Mesenteric fat pad (tissue), 1 donor: ENCODE results near the gene LILRA5. TPM values are rescaled to one million over a fixed set of nuclear protein-coding genes. Genes with fewer than 3 reads are reported as not detected.
A peak's percentile ranks its signal among the peaks of the same experiment; 100 is the strongest.
"Not testable (repeated sequence)": the region's sequence is repeated elsewhere in the genome, so short reads cannot be mapped to it uniquely, and the experiment has no call there.

Experiments
- DNase-seq: peaks from one replicate; pipeline ENCODE4 v3.0.0-alpha.2; 2020; ENCODE audit warnings: low spot score
- total RNA-seq: library from RNA; stranded (reverse); fragmentation: NEBNext Ultra II Directional; extraction: Animal tissue kit (Norgen Biotek cat#: 25700); gene quantifications from one replicate; pipeline ENCODE4 v1.2.1, GENCODE V29; 2021
- donor health status: DM: yes; HTN: yes; CAD: no.

The LILRA5 gene
- total RNA-seq, 1 donor from 2014 or later: 23.0 TPM

DNA sequence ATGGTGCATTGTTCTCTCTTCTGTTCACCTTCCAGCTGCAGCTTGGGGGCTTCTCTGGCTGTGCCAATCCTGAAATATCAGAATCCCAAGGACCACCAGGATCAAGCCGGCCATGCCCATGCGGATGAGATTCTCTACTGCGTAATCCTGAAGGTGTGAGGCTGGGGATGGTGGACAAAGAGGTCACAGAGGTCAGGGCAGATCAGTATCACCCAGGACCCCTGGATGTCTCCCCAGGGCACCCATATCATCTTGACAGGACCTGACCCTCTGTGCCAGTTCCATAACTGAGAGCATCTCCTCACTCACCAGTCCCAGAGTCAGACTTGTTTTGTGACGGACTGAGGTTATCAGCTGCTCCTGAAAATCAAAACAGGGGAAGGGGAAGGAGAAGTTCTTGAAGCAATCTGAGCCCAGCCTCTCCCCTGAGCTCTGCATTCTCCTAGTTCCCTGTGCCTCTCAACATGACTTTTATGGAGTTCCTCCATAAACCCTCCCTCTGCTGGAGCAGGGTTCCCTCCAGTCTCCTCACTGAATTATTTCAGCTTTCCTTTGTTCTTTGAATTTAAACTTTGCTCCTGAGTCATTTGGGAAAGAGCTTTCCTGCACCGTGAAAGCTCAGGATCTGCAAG is 5.5 kb downstream of the LILRA5 start:
- peak; percentile 30 for DNase-seq

DNA sequence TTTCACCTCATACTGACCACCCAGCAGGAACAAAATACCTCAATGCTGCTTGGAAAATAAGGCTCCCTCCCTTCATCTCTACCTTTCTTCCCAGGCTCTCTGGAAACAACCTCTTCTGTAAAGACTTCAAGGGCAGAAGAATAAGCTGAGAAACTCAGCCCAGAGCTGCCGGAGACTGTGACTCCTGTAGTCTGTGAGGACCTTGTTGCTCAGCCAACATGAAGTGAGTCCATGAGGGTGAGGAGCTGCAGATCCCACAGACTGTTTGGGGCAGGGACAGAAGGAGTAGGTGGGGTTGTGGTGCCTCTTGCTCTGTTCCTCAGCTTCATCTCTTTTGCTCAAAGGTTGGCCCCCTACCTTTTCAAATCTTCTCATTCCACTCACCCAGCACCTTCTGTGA is 7.8 kb downstream of the LILRA5 start:
- peak; percentile 59 for DNase-seq

DNA sequence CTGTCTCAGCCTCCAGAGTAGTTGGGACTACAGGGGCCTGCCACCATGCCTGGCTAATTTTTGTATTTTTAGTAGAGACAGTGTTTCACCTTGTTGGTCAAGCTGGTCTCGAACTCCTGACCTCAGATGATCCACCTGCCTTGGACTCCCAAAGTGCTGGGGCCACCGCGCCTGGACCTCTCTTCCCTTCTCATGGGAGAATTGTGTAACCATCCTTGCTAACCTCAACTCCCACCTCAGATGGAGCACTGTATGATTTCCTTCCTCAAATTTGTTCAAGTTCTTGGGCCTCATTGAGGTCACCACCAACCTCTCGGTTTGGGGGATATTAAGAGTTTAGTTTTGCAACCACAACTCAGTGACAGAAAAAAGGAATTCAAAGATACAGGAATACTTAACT is 10.7 kb downstream of the LILRA5 start:
- peak; percentile 62 for DNase-seq

DNA sequence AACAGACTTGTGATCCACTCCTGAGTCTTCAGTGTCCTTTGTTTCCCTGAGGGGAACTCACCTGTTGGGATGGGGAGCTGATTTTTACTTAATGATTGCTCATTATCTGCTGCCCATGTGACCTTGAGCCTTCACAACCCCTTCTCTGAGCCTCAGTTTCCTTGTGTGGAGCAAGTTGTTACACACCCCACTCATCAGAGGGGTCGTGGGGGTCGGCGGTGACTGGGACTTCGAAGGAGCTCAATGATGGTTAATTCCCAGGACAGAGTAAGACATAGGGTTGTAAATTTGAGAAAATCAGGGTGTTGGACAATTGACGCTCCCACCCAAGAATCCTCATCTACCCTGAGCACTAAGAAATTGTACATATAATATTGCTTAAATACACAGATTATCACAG is 13.5 kb downstream of the LILRA5 start:
- peak; percentile 37 for DNase-seq

DNA sequence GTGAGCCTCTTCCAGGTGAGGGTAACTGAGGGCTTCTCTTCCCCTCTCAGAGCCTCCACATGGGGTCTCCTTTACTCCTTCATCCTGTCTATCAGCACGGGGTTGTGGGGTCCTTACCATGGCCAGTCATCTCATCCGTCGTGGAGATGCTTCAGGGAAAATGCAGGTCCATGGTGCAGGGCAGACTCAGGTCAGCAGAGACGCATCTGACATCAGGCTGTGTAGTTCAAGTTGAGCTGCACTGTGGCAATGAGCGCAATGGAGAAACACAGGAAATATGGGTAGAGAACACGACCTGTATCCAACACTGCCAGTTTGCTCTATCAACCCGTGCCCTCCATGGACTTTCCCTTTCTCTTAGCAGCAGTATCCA is 13.9 kb downstream of the LILRA5 start:
- DNase-seq: peak; percentile 53

DNA sequence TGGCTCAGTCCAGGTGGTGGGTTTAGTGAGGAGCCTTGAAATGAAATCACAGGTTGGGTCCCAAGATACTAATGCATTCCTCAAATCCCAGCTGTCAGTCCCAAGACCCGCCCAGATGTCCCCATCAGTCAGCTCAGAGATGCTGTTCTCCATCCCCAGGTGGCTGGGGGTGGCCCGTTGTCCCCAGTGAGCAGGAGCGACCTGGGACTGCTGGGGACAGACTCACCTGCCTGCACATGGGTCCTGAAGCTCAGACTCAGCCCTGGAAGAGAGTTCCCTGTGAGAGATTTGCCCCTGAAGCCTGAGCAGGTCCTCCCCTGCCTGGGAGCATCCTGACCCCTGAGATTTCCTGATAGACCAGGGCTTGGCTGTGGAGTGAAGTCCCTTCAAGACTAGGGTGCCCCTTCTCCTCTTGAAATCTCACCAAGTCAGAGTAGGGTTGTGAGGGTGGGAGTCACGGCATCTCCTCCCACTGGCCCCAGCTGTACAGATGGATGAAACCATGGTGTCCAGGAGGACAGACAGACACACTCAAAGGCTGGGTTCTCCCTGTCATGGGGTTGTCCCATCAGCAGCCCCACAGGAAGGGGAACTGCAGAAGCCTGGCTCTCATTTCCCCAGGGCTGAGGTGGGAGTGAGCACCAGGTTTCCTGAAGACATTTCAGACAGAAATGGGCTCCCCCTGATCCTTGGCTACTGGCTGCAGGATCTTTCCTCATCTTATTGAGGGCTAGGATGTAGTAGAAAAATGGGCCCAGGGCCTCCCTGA is 14.4 kb downstream of the LILRA5 start:
- peak; percentile 87 for DNase-seq

DNA sequence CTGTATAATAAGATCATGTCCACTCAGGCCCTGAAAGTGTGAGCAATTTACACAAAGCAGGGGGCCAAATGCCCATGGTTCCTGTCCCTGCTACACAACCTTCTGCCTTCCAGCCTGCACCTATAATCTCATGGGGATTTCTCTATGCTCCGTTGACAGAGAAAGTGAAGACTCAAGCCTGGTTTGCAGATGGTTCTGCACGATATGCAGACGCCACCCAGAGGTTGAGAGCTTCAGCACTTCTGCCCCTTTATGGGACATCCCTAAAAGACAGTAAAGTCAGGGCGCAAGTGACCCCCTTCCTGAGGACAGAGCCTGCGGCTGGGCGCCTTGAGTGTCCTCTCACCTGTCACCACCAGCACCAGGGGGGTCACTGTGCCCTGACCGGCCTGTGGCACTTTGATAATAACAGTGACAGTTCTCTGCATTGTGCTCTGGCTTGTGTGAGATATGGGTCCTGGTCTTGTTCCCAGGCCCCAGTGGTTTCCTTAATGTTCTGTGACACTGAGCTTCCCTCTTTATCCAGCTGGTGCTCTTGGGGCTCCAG is 15.1 kb downstream of the LILRA5 start:
- peak; percentile 47 for DNase-seq

DNA sequence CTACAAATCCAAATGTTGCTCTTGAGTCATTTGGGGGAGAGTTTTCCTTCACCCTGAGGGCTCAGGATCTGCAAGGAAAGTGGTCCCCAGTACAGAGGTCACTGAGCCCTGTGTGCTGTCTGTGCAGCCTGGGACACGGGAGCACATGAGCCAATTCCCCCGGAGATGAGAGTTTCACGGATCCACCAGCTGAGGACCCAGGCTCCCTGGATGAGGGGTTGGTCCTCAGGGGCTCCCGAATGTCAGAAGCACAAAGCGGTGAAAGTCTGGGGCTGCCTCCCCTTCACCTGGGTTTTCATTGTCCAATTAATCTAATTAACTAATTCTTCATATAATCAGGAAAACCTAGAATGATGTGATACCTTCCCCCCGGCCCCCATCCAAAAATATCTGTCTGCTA is 18.4 kb downstream of the LILRA5 start:
- DNase-seq: peak; percentile 49

DNA sequence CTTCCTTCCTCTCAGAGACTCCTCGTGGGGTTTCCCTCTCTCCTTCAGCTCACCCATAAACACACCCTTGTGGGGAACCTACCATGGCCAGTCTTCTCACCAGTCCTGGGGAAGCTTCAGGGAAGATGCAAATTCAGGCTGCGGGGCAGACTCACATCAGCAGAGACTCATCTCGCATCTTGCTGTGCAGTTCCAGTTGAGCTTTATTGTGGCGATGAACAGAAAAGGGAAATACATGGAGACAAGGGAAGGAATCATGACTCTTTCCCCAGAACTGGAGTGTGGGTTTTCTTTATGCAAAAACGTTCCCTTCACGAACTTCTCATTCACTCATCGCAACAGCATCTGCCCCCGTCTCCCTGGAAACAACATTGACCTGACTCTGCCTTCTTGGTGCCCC is 23.8 kb downstream of the LILRA5 start:
- DNase-seq: peak; percentile 33

DNA sequence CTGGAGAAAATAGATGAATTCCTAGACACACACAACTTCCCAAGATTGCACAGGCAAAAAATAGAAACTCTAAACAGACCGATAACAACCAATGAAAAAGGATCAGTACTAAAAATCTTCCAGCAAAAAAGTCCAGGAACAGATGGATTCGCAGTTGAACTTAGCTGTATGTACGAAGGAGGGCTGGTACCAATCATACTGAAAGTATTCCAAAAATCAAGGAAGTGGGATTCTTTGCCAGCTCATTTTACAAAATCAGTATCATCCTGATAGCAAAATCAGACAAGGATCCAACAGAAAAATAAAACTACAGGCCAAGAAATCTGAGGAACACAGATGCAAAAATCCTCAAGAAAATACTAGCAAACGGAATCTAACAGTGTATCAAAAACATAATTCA is 25.5 kb downstream of the LILRA5 start:
- no peak for DNase-seq

DNA sequence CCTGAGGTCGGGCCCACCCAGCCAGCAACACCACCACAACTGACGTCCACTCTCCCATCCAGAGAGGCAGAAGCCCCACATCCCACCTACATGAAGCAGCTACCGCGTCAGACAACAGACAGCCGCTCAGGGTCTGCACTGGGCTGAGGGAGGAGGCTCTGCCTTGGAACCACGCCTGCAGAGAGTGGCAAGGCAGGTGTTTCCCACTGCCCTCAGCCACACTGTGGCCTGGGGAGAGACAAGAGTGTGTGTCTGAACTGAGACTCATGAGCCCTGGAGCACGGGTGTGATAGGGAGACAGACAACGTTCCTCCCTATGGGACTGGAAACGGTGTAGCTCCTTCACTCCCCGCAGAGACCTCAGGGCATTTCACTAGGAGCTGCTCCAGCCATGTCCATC is 26.7 kb downstream of the LILRA5 start:
- DNase-seq: peak; percentile 45

DNA sequence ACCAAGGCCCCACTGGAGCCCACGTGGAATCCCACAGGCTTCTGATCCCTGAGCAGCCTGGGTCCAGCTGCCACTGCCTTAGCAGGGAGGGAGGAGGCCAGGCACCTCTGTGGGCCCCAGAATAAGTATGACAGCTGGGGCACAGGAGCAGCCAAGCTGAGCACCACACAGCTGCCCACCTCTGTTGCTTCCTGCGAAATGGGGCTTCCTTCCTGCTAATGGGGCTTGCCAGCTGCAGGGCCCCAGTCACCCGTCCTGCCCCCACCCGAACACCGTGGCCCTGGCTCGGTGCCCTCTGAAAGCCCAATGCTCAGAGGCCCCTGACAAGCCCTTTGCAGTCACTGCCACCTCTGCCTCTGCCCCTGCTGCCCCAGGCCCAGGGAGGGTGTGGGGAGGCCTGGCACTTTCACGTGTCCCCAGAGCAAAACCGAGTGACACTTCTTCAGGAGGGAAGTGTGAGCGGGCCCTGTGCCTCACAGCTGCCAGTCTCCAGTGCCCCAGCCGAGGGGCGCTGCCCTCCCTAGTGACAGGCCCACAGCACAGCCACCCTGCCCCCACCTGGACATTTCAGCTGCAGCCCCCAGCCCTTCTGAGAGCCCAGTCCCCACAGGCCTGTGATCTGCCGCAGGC is 27.4 kb downstream of the LILRA5 start:
- DNase-seq: peak; percentile 77

DNA sequence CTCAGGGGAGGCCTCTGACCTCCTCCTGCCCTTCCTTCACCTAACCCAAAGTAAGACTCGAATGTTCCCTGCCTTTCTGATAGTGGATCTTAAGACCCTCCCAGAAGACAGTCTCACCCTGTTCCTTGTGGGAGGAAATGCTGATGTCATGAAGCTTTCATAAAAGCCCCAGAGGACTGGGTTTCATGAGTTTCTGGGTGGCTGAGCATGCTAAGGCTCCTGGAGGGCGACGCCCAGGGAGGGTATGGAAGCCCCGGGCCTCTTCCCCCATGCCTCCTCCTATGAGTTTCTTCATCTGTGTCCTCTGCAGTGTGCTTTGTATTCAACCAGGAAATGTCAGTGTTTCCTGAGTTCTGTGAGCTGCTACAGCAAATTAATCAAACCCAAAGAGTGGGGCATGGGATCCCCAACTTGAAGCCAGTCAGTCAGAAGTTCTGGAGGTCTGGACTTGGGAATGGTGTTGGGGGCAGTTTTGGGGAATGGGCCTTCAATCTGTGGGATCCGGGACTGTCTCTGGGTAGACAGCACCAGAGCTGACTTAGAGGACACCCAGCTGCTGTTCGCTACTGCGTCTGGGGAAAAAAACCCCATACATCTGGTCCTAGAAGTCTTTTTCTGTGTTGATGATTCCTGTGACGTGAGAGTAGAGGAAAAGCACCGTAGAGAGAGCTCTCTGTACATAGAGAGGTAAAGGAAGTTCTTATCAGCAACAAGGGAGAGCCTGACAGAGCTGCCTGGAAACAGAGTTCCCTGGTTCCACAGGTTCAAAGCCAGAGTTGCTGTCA is 30.1 kb downstream of the LILRA5 start:
- DNase-seq: peak; percentile 53

DNA sequence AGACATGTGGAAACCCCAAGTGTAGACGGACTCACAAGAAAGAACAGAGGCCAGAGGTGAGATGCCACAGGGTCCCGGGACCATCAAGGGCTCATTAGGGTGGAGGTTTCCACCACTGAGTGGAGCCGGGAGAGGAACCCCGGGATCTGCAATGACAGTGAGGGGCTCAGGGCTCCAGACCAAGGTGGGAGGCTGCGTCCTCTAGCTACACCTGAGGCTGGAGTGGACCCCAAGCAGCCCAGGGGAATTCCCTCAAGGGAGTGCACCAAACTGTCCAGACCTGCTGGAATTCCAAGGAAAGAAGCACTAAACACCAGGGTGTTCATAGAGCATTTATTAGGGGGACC is 31.3 kb downstream of the LILRA5 start:
- peak; percentile 41 for DNase-seq

DNA sequence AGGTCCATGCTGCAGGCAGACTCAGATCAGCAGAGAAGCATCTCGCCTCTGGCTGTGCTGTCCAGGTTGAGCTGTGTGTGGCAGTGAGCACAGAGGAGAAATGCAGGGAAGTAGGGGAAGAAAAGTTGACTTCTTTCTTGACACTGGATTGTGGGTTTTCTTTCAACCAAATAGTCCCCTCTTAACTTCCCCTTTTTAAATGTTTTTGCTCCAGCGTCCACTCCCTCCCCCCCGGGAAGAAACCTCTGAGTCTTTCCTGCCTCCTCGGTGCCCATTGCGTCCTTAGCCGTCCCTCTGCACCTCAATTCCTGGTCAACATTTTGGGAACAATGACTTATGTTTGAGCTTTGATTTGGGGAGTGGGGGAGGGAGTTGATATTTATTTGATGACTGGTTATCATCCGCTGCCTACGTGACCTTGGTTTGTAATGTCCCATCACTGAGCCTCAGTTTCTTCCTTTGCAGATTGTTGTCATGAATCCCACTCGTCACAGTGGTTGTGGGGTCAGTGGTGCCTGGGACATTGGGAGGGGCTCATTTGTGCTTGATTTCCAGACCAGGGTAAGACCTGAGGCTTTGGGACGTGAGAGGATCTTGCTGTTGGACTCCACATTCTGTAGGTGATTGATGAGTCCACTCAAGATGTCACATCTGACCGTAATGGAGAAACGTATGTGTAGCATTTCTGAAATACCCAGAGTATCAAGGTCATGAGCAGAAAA is 31.8 kb downstream of the LILRA5 start, which contains the start of gene LILRB2:
LILRB2 (minus strand) TSS at position 104 of the 722 bp plus-strand sequence. CDS start 614 bp downstream, outside the sequence.
- DNase-seq: no peak

DNA sequence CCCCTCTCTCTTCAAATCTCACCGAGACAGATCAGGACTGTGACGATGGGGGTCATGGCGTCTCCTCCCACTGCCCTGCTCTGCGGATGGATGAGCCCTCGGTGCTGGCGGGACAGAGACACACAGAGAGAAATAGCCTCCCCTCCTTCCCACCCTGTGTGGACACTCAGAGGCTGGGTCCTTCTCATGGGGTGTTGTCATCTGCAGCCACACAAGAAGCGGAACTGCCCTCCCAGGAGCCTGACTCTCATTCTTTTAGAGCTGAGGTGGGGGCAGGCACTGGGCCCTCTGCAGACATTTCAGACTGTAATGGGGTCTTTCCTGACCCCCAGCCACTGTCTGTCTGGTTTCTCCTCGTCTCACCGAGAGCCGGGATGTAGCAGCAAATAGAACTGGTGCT is 32.5 kb downstream of the LILRA5 start:
- peak; percentile 87 for DNase-seq

DNA sequence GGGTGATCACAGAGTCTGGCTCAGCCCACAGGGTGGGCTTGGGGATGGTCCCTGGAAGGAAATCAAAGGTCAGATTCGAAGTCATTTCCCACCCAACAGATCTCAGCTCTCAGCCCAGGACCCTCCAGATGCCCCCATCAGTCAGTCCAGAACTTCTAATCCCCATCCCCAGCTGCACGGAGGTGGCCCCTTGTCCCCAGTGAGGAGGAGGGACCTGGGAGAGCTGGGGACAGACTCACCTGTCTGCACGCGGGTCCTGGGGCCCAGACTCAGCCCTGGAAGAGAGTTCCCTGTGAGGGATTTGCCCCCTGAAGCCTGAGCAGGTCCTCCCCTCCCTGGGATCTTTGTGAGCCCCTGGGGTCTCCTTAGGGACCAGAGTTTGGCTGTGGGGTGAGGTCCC is 32.9 kb downstream of the LILRA5 start:
- not testable (repeated sequence) for DNase-seq

DNA sequence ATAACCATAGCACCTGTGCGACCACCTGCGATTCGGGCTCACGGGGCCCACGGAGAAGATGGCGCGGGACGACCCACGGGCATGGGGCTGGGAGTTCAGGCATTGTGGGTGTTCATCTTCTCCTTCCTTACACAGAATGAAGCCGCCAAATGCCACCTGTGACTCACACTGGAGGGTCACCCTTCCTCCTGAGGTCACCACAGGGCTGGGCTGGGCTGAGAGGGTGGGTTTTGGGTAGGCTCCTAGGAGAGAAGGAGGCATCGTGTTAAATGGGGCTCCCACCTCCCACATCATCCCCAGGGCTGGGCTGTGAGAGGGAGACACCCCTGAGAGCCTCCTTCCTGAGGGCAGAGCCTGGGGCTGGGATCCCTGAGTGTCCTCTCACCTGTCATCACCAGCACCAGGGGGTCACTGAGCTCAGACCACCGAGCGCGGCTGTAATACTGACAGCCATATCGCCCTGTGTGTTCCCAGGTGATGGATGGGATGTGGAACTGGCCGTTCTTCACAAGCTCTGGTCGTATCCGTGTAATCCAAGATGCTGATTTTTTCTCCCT is 33.5 kb downstream of the LILRA5 start:
- peak; percentile 65 for DNase-seq

DNA sequence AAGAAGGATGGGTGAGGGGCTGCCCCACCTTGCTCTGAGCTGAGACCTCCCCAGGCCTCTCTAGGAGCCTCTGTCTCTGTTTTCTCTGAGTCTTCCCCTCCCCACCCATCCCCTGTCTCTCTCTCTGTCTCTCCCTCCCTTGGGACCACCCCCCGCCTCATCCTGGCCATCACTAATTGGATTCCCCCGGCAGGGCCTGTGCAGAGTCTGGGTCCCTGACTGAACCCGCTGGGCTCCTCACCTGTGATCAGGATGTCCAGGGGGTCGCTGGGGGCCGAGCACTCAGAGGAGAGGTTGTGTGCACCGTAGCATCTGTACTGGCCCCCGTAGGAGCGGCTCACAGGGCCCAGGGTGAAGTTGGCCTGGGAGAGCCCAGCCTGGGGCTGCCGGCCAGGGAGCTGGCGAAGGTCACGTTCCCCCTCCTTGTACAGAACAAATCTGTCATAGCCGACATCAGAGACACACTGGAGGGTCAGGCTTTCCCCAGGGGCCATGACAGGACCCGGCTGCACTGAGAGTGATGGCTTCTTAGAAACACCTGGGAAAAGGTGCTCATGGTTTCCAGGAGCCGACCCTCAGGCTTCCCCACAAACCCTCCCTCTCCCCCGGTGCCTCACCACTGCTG is 34.3 kb downstream of the LILRA5 start:
- DNase-seq: peak; percentile 53

DNA sequence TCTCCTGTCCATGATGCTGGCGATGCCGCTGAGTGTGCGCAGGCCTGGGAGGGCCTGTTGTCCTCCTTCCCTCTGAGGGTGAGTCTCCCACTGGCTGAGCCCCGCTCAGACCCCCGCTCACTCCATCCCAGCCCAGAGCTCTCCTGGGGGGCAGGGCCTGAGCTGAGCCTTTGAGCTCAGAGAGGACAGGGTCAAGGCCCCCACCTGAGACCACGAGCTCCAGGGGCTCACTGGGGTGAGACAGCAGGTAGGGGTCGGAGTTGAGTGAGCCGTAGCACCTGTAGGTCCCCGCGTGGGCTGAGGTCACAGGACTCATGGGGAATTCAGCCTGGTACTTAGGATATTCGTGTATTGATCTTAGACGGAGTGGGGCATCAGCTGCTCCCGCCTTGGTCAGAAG is 34.9 kb downstream of the LILRA5 start:
- peak; percentile 68 for DNase-seq
